WERI-Rb-1 (cell line): Measurements from ENCODE around the gene SAMD8.

Experiments
- DNase-seq: peaks from one replicate; pipeline ENCODE4 v3.0.0-alpha.2; 2020
- H3K27ac ChIP-seq: fragments of 250-450 bp; sonication (Bioruptor Pico); 2 replicates; pipeline ENCODE4 v1.5.1; 2020; ENCODE audit warnings: mild to moderate bottlenecking, moderate library complexity
- H3K27me3 ChIP-seq: fragments of 250-450 bp; sonication (Bioruptor Pico); 2 replicates; pipeline ENCODE4 v1.5.1; 2021; ENCODE audit warnings: mild to moderate bottlenecking, low read depth, moderate library complexity; ENCODE audit not compliant: insufficient read depth, severe bottlenecking
- H3K36me3 ChIP-seq: fragments of 250-450 bp; sonication (Bioruptor Pico); 2 replicates; pipeline ENCODE4 v1.5.1; 2020; ENCODE audit warnings: mild to moderate bottlenecking, moderate library complexity
- H3K4me3 ChIP-seq: 2 replicates; pipeline ENCODE4 v1.5.1; 2011; ENCODE audit warnings: low read depth, mild to moderate bottlenecking, control low read depth, low read length
- H3K9me3 ChIP-seq: fragments of 250-450 bp; sonication (Bioruptor Pico); 2 replicates; pipeline ENCODE4 v1.5.1; 2021; ENCODE audit warnings: mild to moderate bottlenecking, moderate library complexity; ENCODE audit not compliant: severe bottlenecking
- TF ChIP-seq, protein P1 (sequence below): IDR thresholded peaks from 2 replicates; pipeline ENCODE4 v1.5.1; 2011; ENCODE audit warnings: low read depth, mild to moderate bottlenecking, control low read depth, inconsistent platforms, low read length

Gene SAMD8

DNA sequence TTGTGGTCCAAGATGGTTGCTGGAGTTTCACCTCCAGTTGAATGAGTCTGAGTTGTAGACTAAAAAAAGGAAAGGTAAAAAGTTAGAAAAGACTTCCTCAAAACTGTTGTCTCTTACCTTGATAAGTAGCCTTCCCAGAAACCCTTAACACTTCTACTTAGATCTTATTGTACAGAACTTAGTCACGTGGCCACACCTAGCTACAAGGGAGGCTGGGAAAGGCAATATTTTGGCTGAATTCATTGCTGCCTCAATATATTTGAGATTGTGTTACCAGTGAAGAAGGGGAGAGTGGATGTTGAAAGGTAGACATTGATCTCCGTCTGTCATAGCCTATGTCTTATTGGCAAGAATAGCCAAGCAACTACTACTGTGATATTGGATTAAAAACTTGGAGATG, 63.6 kb downstream of the SAMD8 start:
- H3K27ac ChIP-seq: no peak overlapping the region

DNA sequence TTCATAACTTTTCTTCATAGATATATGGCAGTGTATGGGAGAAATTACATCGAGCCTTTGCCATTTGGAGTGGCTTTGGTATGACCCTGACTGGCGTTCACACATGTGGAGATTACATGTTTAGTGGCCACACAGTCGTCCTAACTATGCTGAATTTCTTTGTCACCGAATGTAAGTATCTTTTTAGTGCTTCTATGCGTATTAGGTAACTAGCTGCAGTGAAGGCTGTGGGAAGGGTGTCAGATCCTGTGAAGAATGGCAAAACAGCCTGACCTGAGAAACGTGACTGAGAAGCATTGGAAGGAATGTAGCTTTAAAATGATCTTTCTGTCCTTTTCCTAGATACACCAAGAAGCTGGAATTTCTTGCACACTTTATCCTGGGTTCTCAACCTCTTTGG, 64.6 kb downstream of the SAMD8 start:
- TF ChIP-seq, protein P1, sequence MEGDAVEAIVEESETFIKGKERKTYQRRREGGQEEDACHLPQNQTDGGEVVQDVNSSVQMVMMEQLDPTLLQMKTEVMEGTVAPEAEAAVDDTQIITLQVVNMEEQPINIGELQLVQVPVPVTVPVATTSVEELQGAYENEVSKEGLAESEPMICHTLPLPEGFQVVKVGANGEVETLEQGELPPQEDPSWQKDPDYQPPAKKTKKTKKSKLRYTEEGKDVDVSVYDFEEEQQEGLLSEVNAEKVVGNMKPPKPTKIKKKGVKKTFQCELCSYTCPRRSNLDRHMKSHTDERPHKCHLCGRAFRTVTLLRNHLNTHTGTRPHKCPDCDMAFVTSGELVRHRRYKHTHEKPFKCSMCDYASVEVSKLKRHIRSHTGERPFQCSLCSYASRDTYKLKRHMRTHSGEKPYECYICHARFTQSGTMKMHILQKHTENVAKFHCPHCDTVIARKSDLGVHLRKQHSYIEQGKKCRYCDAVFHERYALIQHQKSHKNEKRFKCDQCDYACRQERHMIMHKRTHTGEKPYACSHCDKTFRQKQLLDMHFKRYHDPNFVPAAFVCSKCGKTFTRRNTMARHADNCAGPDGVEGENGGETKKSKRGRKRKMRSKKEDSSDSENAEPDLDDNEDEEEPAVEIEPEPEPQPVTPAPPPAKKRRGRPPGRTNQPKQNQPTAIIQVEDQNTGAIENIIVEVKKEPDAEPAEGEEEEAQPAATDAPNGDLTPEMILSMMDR: no peak
- H3K9me3 ChIP-seq: no peaks in the 10 kb centered on the region
- DNase-seq: no peak
- H3K27me3 ChIP-seq: no peaks in the 10 kb centered on the region
- H3K27ac ChIP-seq: no peak overlapping the region
- no peak overlapping the region for H3K4me3 ChIP-seq
- peaks cover 9% of the 10 kb centered on the region; the same call in 1 of the 2 replicates for H3K36me3 ChIP-seq

More for the DNA sequence above, 63.6 kb downstream of the SAMD8 start:
- TF ChIP-seq, protein P1: no peak
- H3K36me3 ChIP-seq: peaks cover 9% of the 10 kb centered on the region; the same call in 1 of the 2 replicates
- no peak overlapping the region for H3K4me3 ChIP-seq
- DNase-seq: no peak
- no peaks in the 10 kb centered on the region for H3K9me3 ChIP-seq
- no peaks in the 10 kb centered on the region for H3K27me3 ChIP-seq

DNA sequence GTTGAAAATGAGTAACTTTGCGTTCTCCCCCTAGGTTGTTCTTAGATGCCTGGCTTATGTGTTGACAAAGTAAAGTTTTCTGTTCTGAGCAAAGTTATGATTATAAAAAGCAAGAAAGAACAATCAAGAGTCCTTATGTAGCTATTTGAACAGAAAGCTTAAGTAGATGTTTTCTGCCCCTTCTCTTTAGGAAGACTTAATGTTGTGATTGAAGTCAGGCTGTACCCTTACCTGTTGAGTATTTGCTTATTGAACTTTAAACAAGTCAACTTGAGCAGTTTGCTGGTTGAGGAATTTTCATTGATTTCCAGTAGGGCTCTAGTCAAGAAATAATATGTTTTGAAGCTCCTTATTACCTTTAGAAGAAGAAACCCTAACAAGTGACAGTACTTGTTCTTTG, 65.3 kb downstream of the SAMD8 start:
- TF ChIP-seq, protein P1: no peak
- Histone ChIP-seq H3K36me3 (peaks cover 9% of the 10 kb centered on the region; the same call in 1 of the 2 replicates), H3K27me3 (no peaks in the 10 kb centered on the region), H3K27ac (no peak overlapping the region), H3K9me3 (no peaks in the 10 kb centered on the region), H3K4me3 (no peak overlapping the region)
- DNase-seq: no peak

GRCh38 chr10:75179657-75180177, 68.3 kb downstream of the SAMD8 start:
- no peak overlapping the region for H3K27ac ChIP-seq
- peaks cover 9% of the 10 kb centered on the region for H3K36me3 ChIP-seq
- no peak for DNase-seq
- no peaks in the 10 kb centered on the region for H3K9me3 ChIP-seq
- TF ChIP-seq, protein P1: no peak
- H3K27me3 ChIP-seq: no peaks in the 10 kb centered on the region
- H3K4me3 ChIP-seq: no peak overlapping the region

GRCh38 chr10:75180592-75180991, 69.1 kb downstream of the SAMD8 start:
- peaks cover 9% of the 10 kb centered on the region for H3K36me3 ChIP-seq
- no peak overlapping the region for H3K27ac ChIP-seq
- no peak for DNase-seq
- H3K27me3 ChIP-seq: no peaks in the 10 kb centered on the region
- TF ChIP-seq, protein P1: no peak
- H3K4me3 ChIP-seq: no peak overlapping the region
- H3K9me3 ChIP-seq: no peaks in the 10 kb centered on the region

DNA sequence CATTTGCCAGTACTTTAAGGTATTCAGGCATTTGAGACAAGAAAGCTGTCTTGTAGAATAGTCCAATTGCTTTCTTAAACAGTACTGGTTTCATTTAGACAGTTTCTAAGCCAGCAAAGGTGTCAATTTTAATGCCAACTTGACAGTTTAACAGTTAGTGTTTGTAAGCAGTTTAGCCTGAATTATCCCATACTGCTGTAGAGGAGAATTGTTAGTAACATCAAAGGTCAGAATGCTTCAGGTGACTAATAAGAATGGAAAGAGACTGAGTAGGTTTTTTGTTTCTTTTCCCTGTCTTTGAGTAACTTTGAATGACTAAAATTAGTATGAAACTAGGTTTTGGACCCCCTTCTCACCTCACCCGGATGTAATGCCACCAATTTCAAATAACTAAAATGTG, 69.6 kb downstream of the SAMD8 start:
- H3K4me3 ChIP-seq: no peak overlapping the region

More for the DNA sequence above, 69.6 kb downstream of the SAMD8 start:
- TF ChIP-seq, protein P1: no peak
- peaks cover 5% of the 10 kb centered on the region for H3K36me3 ChIP-seq
- no peaks in the 10 kb centered on the region for H3K27me3 ChIP-seq
- no peak overlapping the region for H3K27ac ChIP-seq
- DNase-seq: no peak
- H3K9me3 ChIP-seq: no peaks in the 10 kb centered on the region
